Vagina (tissue), 2 donors: ENCODE data around the gene TUBA1B.

Experiments
- POLR2A ChIP-seq, 2 donors: fragments of 450-650 bp; IDR thresholded peaks; one replicate each; pipeline ENCODE4 v1.6.1; 2017; ENCODE audit warnings: antibody characterized with exemption in 2 of 2, mild to moderate bottlenecking in 2 of 2, moderate library complexity in 2 of 2
- TF ChIP-seq, protein P1 (sequence below), 3 experiments: fragments of 450-650 bp in 2 of 3; fragments of 200-600 bp in 1 of 3; sonication (generic) in 1 of 3; IDR thresholded peaks; one replicate each; pipeline ENCODE4 v1.5.1; 2017 to 2019; ENCODE audit warnings: antibody characterized with exemption in 3 of 3, mild to moderate bottlenecking in 2 of 3, moderate library complexity in 2 of 3

DNA sequence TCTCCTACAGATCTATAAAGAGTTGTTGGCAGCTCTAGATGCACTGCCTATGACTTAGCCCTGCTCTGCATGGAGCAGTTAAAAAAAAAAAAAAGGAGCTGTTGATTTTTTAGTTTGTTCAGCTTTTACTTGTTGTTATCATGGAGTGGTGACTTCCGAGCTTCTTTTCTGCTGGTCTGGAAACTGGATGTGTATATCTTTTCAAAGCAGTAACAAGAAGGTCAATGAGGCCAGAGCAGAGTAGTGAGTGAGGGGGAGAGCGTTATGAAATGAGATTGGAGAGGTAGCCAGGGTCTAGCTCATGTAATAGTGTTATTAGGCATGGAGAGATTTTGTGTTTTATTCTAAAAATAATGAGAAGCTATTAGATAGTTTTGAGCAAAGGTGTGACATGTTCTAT is 13.2 kb upstream of the TUBA1B start:
- TF ChIP-seq, protein P1, sequence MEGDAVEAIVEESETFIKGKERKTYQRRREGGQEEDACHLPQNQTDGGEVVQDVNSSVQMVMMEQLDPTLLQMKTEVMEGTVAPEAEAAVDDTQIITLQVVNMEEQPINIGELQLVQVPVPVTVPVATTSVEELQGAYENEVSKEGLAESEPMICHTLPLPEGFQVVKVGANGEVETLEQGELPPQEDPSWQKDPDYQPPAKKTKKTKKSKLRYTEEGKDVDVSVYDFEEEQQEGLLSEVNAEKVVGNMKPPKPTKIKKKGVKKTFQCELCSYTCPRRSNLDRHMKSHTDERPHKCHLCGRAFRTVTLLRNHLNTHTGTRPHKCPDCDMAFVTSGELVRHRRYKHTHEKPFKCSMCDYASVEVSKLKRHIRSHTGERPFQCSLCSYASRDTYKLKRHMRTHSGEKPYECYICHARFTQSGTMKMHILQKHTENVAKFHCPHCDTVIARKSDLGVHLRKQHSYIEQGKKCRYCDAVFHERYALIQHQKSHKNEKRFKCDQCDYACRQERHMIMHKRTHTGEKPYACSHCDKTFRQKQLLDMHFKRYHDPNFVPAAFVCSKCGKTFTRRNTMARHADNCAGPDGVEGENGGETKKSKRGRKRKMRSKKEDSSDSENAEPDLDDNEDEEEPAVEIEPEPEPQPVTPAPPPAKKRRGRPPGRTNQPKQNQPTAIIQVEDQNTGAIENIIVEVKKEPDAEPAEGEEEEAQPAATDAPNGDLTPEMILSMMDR (IDR thresholded peaks at IDR 0.05): no peak
- TF ChIP-seq POLR2A (IDR thresholded peaks at IDR 0.05): no peak
